HG03103 (cell line): ENCODE results near the gene GNG4.
"Not testable (repeated sequence)": the region's sequence is repeated elsewhere in the genome, so short reads cannot be mapped to it uniquely, and the experiment has no call there.

Source experiments
- ATAC-seq: cut with Tn5 transposase; IDR thresholded peaks from one replicate; pipeline ENCODE4 v1.9.1; 2021; ENCODE audit warnings: low read depth; ENCODE audit not compliant: unreplicated experiment

GNG4 gene

GRCh38 chr1:235650341-235651169, 971 bp upstream of the GNG4 start:
- no peak for ATAC-seq

- ATAC-seq = no peak
These were observed 623 bp downstream of the GNG4 start for GRCh38 chr1:235648954-235649367.

- no peak for ATAC-seq
These were observed 1.1 kb downstream of the GNG4 start for GRCh38 chr1:235648407-235648907.

GRCh38 chr1:235647537-235647936, 2.0 kb downstream of the GNG4 start:
- not testable (repeated sequence) for ATAC-seq

- ATAC-seq = no peak
These were observed 3.1 kb downstream of the GNG4 start for GRCh38 chr1:235646463-235646862.

GRCh38 chr1:235644693-235645305, 4.8 kb downstream of the GNG4 start:
- ATAC-seq = no peak

GRCh38 chr1:235643837-235644692, 5.5 kb downstream of the GNG4 start:
- ATAC-seq = no peak

- no peak for ATAC-seq
These were observed 6.6 kb downstream of the GNG4 start for GRCh38 chr1:235642943-235643371.

GRCh38 chr1:235642011-235642942, 7.3 kb downstream of the GNG4 start:
- no peak for ATAC-seq

GRCh38 chr1:235640580-235640979, 9.0 kb downstream of the GNG4 start:
- ATAC-seq = no peak

- no peak for ATAC-seq
These were observed 10.1 kb downstream of the GNG4 start for GRCh38 chr1:235639226-235640205.

GRCh38 chr1:235638612-235639011, 11.0 kb downstream of the GNG4 start:
- not testable (repeated sequence) for ATAC-seq

- no peak for ATAC-seq
These were observed 11.6 kb downstream of the GNG4 start for GRCh38 chr1:235637756-235638534.

GRCh38 chr1:235635938-235636662, 13.5 kb downstream of the GNG4 start:
- ATAC-seq = no peak

GRCh38 chr1:235632506-235633401, 16.8 kb downstream of the GNG4 start:
- peak; percentile 78 for ATAC-seq

- ATAC-seq = no peak
These were observed 17.8 kb downstream of the GNG4 start for GRCh38 chr1:235631816-235632215.
